ENCODE results near the gene KPTN. TPM values are rescaled to one million over a fixed set of nuclear protein-coding genes. Genes with fewer than 3 reads are reported as not detected.

Gene KPTN
- total RNA-seq, 1 donor = 6.7 TPM

DNA sequence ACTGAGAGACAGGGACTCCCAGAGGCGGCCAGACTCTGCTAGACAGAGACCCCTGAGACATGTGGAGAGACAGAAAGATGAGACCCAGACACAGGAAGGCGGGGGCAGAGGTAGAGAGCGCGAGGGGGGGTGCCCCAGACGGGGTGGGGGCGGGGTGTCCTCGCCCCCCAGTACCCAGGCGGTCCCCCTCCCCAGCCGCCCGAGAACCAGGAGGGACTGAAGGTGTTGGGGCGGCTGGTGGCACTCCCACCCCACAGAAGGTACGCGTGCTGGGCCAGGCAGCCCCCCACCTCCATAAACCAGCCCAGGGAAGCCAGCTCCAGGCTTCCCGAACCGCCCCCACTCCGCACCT is 12.7 kb downstream of the KPTN start:
- no peak for DNase-seq (ENCODE audit: low read depth in 2 of 3, low spot score in 2 of 3)

DNA sequence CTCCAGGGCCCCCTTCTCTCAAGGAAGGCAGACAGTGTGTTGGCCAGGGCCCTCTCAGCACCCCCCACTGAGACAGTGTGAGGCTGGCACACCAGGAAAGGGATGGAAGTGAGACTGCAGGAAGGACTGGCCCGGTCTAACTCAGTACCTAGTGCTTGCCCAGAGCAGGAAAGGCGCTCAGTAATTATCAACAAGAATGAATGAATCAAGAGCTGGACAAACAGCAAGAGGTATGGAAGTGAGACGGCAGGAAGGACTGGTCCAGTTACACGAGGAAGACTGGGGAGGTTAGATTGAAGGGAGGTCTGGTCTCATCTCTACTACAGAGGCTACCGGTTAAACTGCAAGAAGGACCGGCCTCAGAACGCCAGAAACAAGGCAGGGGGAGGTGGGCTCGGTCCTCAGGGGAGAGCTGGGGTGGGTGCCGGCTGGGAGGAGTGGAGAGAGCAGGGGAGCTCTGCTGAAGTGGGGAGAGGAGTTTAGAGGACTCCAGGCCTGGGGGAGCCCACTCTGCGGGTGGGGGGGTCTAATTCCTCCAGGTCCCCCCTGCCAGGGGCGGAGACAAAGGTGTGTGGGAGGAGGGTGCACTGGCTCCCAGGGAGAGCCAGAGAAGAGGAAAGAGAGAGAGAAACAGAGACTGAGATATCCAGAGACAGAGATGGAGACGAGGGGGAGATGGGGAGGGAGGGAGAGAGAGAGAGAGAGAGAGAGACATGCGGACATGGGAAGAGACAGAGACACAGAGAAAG is 13.4 kb downstream of the KPTN start:
- no peak for DNase-seq (ENCODE audit: low read depth in 2 of 3, low spot score in 2 of 3)

DNA sequence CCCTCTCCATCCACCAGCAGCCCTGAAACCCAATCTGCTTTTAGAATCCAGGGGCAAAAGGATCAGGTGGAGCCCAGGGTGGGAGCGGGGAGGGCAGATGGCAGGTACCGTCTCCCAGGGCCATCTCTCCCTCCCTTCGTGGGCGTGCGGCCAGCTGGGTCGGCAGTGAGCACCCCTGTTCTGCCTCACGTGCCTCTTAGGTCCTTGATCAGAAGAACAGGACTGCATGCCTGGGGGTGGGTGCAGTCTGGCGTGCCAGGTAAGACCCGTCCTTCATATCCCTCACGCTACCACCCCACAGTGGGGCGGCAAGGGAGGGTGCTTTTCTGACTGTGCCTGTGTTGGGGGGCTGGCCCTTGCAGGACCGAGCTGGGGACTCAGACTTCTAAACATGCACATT is 14.3 kb downstream of the KPTN start:
- DNase-seq (ENCODE audit: low read depth in 2 of 3, low spot score in 2 of 3) = no peak

DNA sequence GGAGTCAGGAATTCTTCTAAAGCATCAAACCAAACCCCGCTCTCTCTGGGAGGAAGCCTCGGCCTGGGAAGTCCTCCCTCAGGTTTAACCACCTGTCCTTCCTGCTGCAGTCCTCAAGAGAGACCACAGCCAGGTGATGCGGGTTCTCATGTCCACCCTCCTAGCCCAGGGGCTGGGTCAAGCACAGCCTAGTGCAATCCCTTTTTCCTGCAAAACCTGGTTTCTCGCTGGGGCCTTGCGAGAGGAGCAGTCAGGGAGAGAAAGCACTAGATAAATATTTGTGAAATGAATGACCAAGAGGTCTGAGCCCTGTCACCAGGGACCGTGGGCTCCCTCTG is 14.7 kb downstream of the KPTN start:
- no peak for DNase-seq (ENCODE audit: low read depth in 2 of 3, low spot score in 2 of 3)

- no peak for DNase-seq (ENCODE audit: low read depth in 2 of 3, low spot score in 2 of 3)
Measured at GRCh38 chr19:47467914-47468313, 16.1 kb downstream of the KPTN start.

DNA sequence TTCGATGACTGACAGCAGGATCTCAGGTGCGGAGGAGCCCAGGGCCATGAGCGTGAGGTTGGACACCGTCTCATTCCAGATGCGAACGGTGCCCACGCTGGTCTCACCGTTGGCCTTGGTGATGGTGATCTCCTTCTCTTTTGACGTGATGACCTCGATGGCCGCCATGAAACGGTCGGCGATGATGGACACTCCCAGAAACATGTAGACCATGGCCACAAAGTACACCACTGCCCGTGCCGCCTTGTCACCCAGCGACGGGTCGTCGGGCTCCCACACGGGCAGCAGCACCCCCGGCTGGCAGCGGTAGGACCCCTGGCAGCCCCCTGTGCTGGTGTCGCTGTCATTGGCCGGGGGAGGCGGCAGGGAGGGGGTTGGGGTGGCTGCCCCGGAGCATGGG is 18.1 kb downstream of the KPTN start:
- no peak for DNase-seq (ENCODE audit: low read depth in 2 of 3, low spot score in 2 of 3)

DNA sequence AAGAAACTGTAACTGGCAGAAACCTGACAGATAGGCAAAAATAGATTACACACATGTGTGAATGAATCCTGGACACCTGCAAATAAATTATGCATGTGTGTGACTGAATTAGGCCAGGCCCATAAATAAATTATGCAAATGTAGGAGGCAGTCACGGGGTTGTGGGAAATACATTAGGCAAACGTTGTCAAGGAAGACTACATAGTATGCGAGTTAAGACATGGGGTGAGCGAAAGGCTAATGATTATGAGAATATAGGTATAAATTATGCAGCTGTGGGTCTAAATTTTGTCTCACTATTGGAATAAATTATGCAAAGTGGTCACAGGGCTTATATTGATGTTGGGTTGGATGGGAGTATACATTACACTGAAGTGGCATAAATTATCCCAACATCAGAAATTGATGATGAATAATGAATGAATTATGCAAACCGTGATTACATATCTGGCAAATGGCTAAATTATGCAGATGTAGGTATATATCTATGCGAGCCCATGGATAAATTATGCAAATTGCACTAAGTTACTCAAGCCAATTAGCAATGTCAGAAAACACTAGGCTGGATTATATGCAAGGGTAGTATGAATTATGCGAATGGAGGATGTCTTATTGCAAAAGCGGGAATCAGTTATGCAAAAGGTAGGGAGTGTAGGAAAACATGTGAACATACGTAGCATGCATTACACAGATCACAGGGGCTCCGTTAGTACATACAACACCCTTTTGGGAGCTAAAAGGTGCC is 19.2 kb downstream of the KPTN start:
- no peak for DNase-seq (ENCODE audit: low read depth in 2 of 3, low spot score in 2 of 3)

- no peak for DNase-seq (ENCODE audit: low read depth in 2 of 3, low spot score in 2 of 3)
Measured at GRCh38 chr19:47461876-47462275, 22.1 kb downstream of the KPTN start.

DNA sequence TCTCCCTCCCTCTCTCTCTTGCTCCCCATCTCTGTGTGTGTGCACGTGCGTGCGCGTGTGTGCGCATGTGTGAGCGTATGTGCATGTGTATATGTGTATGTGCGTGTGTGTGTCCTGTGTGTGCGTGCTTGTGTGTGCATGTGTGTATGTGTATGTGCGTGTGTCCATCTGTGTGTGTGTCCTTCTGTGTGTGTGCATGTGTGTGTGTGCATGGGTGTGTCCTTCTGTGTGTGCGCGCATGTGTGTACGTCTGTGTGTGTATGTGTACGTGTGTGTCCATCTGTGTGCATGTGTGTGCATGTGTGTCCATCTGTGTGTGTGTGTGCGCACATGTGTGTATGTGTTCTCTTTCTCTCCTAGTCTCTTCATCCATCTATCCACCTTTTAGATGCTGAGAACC is 24.5 kb downstream of the KPTN start:
- no peak for DNase-seq (ENCODE audit: low read depth in 2 of 3, low spot score in 2 of 3)

DNA sequence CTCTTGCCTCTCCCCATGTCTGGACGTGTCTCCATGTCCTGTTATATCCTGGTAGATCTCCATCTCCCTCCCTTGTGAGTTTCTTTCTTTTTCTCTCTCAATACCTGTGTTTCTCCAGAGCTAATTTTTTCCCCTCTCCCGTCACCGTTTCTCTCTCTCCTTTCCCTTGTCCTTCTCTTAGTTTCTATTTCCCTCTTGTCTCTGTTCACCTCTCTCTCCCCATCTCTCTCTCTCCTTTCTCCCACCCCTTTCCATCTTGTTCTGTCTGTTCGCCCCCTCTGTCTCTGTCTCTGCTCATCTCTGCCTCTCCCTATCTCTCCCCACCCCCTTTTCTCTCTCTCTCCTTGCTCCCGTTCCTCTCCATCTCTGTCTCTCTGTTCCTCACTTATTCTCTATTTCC is 25.3 kb downstream of the KPTN start:
- no peak for DNase-seq (ENCODE audit: low read depth in 2 of 3, low spot score in 2 of 3)

DNA sequence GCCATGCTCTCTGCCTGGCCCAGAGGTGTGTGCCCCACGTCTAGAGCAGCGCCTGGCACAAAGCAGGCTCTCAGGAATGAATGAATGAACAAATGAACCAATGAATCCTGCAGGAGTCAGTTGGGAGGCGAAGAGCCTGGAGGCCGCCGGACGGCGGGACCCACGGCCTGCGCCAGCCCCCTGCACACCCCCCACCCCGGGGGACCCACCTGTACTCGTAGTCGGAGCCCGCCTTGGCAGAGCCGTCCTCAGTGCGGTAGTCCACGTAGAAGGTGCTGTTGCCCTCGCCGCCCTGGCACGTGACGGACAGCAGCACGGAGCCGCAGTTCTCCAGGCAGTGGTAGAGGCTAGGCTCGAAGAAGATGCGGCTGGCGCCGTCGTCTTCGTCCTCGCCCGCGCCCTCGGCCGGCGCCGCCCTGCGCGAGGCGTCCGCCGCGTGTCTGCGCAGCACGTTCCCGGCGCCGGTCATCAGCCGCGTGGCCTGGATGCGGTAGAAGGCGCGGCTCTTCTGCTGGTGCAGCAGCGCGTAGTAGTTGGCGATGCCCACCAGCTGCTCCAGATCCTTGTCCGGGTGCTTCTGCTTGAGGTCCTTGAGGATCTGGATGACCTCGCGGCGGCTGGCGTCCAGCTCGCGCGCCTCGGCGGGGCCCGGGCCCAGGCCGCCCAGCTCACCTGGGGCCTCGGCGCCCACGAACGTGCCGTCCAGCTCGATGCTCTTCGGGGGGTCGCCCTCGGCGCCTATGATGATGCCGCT is 27.1 kb downstream of the KPTN start:
- no peak for DNase-seq (ENCODE audit: low read depth in 2 of 3, low spot score in 2 of 3)

GRCh38 chr19:47450478-47450877 is 33.5 kb downstream of the KPTN start:
- no peak for DNase-seq (ENCODE audit: low read depth in 2 of 3, low spot score in 2 of 3)

DNA sequence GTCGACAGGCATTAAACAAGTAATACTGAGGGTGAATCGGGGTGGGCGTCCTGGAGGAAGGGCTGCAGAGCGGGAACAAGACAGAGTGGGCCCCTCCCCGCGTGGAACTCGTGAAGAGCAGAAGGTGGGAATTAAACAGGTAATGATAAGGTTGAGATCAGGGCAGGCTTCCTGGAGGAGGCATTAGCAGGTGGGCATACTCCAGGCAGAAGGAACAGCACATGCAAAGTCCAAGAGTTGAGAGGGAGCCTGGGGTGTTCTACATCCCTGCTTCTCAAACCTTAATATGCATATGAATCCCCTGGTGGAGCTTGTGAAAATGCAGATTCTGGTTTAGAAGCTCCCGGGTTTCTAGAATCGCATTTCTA is 35.7 kb downstream of the KPTN start:
- no peak for DNase-seq (ENCODE audit: low read depth in 2 of 3, low spot score in 2 of 3)

DNA sequence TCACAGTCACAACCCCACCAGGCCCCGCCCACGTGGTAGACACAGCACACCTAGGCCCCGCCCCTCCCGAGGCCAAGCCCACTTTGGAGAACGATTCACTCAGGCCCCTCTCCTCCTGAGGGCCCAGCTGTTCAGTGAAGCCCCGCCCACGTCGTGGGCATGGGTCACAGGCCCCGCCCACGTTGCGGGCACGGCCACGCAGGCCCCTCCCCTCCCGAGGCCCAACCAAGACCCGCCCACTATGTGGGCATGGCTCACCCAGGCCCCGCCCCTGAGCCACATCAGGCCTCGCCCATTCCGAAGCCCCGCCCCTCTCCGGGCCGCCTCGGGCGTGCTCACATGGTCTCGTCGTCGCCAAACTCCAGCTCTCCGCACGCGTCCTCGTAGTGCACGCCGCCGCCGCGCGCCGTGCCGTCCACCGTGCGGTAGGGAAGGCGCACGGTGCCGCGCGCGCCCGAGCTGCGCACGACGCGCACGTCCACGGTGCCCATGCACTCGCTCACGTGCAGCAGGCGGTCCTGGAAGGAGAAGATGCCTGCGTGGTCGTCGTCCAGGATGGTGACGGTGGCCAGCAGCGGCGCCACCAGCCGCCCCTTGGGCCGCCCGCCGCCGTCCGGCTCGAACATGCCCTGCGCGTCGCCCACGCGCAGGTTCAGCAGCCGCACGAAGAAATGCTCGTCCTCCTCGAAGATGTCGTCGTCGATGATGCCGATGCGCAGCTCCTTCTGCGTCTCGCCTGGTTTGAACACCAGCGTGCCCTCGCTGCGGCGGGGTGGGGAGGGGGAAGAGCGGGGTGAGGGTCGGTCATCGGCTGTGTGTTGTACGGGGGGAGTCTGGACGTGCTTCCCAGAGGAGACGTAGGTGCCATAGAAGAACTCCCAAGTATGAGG is 36.3 kb downstream of the KPTN start:
- peak in 2 of 3 donors; percentile 71 to 78 for DNase-seq (ENCODE audit: low read depth in 2 of 3, low spot score in 2 of 3)

DNA sequence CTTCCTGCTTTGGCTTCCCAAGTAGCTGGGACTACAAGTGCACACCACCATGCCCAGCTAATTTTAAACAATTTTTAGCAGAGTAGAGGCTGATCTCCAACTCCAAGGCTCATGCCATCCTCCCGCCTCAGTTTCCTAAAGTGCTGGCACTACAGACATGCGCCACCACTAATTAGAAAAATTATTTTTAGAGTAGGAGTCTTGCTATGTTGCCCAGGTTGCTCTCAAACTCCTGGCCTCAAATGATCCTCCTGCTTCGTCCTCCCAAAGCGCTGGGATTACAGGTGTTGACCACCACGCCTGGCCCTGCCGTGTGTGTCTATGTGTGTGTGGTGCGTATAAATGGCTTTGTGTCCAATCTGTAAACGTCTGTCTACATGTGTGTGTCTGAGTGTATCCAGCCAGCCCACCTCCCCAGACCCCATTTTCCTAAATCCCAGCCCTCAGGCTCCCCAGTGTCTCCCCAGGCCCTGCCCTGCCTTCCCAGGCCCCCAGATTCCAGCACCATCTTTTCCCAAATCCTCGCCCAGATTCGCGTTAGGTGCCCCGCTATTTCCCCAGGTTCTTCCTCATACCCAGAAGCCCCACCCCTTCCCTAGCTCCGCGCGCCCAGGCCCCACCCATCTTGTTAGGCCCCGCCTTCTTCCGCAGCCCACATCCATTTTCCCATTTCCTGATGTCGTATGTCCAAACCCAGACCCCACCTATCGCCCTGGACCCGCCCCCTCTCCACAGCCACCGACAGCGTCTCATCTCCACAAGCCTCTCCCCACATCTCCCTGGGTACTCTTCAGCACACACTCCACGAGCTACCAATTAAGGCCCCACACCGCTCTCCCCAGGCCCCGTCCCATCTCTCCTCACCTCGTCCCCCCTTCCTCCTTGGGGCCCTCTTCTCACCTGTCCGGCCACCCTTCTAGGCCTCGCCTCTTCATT is 37.2 kb downstream of the KPTN start:
- no peak for DNase-seq (ENCODE audit: low read depth in 2 of 3, low spot score in 2 of 3)

GRCh38 chr19:47445937-47446402 is 38.0 kb downstream of the KPTN start:
- DNase-seq (ENCODE audit: low read depth in 2 of 3, low spot score in 2 of 3) = peak in 2 of 3 donors; percentile 75 to 81

DNA sequence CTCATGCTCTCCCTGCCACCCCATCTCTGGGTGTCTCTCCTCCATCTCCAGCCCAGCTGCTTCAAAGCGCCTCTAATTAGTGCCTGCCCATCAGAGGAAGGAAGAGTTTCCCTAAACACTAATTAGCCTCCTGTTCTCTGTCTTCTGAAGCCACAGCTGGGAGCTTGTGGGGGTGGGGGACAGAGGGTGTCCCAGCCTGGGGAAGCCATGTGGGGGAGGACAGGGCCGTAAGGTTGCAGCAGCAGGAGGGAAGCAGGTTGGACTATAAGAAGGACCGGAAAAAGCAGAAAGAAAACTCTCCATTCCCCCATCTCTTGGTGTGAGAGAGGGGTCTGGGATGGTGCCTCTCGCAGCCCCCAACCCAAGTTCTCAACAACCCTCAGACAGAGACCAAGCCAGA is 38.5 kb downstream of the KPTN start:
- no peak for DNase-seq (ENCODE audit: low read depth in 2 of 3, low spot score in 2 of 3)

GRCh38 chr19:47444388-47444821 is 39.6 kb downstream of the KPTN start:
- DNase-seq (ENCODE audit: low read depth in 2 of 3, low spot score in 2 of 3) = peak in 1 of 3 donors; percentile 51

DNA sequence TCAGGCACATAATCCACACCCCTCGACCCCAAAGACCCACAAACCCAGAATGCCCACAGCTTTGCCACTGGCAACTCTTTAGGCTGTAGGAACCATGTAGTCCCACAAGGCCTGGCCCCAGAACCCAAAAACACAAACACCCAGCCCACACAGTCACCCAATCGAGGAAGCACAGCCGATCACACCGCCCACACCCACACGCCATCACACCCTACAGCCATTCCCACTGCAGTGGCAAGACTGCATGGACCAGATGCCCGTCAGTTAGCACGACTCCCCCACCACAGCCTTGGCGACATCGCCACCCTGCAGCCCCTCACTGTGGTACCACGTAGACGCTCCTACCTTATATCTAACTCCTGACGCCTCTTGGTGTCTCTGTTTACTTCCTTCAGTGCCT is 40.7 kb downstream of the KPTN start:
- DNase-seq (ENCODE audit: low read depth in 2 of 3, low spot score in 2 of 3) = no peak

DNA sequence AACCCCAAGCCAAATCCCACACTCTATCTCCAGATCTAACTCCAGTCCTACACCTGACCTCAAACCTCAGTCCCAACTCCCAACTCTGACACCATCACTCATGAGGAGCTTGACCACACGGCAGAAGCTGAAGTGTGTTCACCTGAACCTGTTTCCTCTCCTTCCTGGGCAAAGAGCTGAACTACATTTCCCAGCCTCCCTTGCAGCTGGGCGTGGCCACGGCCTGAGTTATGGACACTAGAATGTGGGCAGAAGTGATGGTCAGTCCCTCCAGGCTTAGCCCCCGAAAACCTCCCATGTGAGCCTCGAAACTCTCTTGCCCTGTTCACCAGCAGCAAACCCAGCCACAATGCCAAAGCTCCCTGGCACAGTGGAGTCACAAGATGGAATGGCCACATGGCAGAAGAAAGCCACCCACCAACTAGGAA is 45.2 kb downstream of the KPTN start:
- DNase-seq (ENCODE audit: low read depth in 2 of 3, low spot score in 2 of 3) = no peak
